Spinal cord (tissue), 10 donors: ENCODE measurements around the gene STAC3. TPM values are rescaled to one million over a fixed set of nuclear protein-coding genes. Genes with fewer than 3 reads are reported as not detected.

Experiments used
- DNase-seq, 6 donors: peaks; one replicate each; pipeline versions ENCODE4 v3.0.0 to v3.0.0-alpha.2; 2013 to 2015; ENCODE audit warnings: low spot score in 6 of 6, low read depth in 4 of 6
- H3K27ac ChIP-seq: one replicate; pipeline ENCODE4 v1.5.1; 2013; ENCODE audit warnings: low read depth, low read length, control low read depth
- H3K27me3 ChIP-seq: one replicate; pipeline ENCODE4 v1.6.1; 2013; ENCODE audit warnings: low read length; ENCODE audit not compliant: control insufficient read depth, insufficient read depth
- H3K36me3 ChIP-seq: one replicate; pipeline ENCODE4 v1.6.1; 2013; ENCODE audit warnings: low read length; ENCODE audit not compliant: control insufficient read depth, insufficient read depth
- H3K4me1 ChIP-seq: one replicate; pipeline ENCODE4 v1.6.1; 2013; ENCODE audit warnings: low read length; ENCODE audit not compliant: control insufficient read depth, insufficient read depth
- H3K4me3 ChIP-seq: one replicate; pipeline ENCODE4 v1.5.1; 2013; ENCODE audit warnings: low read depth, low read length, control low read depth
- H3K9me3 ChIP-seq: one replicate; pipeline ENCODE4 v1.6.1; 2013; ENCODE audit warnings: low read length; ENCODE audit not compliant: control insufficient read depth, insufficient read depth
- WGBS: methylation state at CpG from one replicate; pipeline ENCODE4 v1.1.5; 2013; ENCODE audit warnings: missing lambda C conversion rate; ENCODE audit not compliant: insufficient coverage; 5-methylcytosine and 5-hydroxymethylcytosine counted together
- polyA plus RNA-seq, 2 donors: library from polyadenylated mRNA; unstranded; fragments of 120-200 nt; gene quantifications; one replicate each; pipeline ENCODE4 v1.2.1, GENCODE V29; 2013; ENCODE audit not compliant: insufficient read length in 2 of 2
- total RNA-seq, 2 donors: library from RNA; depleted of rRNA in 1 of 2; stranded (reverse); fragments of 120-200 nt in 1 of 2; fragments of >200 nt in 1 of 2; gene quantifications; one replicate each; pipeline versions ENCODE4 v1.2.3 to v1.2.4, GENCODE V29; 2013 to 2014
- donor health status: healthy.

The STAC3 gene
- total and polyA plus RNA-seq, 4 donors = 1.7 to 10.9 (median 3.1) TPM

DNA sequence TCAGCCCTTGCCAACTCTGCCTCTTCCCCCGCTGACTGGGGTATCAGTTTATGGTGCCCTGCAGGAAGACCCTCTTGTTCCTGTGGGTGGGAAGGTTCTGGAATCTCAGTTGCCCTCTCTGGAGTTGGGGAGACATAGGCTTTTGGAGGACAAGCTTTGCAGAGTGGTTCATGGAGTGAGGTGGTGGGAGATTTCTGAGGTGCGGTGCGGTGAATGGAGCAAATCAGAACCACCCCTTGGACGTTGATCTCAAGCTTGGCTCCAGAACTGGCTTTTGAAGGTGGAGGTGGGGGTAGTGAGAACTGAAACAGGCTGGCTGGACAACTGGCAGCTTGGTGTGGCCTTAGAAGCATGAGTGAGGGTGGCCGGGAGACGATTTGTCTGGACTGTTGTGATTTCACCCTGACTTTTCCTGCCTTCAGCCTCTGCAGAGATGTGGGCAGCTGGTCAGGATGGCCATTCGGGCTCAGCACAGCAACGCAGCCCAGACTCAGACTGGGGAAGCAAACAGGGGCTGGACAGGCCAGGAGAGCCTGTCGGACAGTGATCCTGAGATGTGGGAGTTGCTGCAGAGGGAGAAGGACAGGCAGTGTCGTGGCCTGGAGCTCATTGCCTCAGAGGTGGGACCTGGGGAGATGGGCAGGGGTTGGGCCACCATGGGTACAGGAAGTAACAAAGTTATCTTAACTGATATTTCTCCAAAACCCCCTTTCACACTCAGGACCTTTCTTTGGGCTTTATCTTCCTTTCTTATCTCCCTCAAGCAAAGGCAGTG lies 20.4 kb downstream of the STAC3 start:
- peak overlapping the region; percentile 73 for H3K4me3 ChIP-seq
- DNase-seq = no peak
- H3K4me1 ChIP-seq = peaks cover 47% of the 10 kb centered on the region
- peaks cover 48% of the 10 kb centered on the region for H3K36me3 ChIP-seq
- no peaks in the 10 kb centered on the region for H3K9me3 ChIP-seq
- H3K27me3 ChIP-seq = peaks cover 30% of the 10 kb centered on the region
- WGBS = 57% methylated on average over 8 of the region's 10 CpGs
- peak overlapping the region; percentile 15 for H3K27ac ChIP-seq

DNA sequence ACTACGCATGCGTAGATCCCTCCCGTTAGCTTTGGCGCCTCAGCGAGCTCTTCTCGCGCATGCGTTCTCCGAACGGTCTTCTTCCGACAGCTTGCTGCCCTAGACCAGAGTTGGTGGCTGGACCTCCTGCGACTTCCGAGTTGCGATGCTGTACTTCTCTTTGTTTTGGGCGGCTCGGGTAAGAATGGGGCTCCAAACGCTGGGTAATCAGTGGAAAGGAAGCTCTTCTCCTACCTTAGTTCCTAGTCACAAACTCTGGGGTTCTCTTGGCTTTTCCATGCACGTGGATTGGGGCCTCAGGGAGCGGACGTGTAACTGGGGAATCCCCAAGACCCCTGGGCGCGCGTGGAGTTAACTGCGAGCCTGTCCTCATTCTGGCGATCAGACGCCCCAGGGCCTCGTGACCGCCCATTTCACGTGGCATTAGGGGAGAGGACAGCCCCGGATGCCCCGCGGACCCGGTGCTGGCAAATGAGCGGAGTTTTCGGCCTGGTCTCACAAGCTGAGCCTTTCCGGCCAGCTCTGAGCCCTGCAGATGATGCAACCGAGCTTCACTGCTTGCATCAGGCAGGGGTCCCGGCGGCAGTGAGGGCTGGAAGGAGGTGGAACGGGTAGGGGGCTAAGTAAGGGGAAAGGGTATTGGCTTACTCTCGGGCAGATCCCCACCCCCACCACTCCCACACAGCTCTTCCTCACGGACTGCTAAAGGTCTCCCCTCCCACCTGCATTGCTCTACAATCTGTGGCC lies 21.2 kb downstream of the STAC3 start, which contains the start of gene SHMT2:
Gene SHMT2 (plus strand): TSS at position 78 of the 747 bp plus-strand sequence. CDS start 68 bp downstream, at position 146.
- Histone ChIP-seq H3K27me3 (peaks cover 32% of the 10 kb centered on the region), H3K27ac (peak within 1 kb of the TSS; percentile 76), H3K4me1 (peaks cover 47% of the 10 kb centered on the region), H3K4me3 (peak within 1 kb of the TSS; percentile 73), H3K36me3 (peaks cover 46% of the 10 kb centered on the region), H3K9me3 (no peaks in the 10 kb centered on the region)
- WGBS = under 1% methylated on average over 37 of the region's 42 CpGs
- DNase-seq = peak in 5 of 6 donors; percentile 90 to 99 (median 93)

DNA sequence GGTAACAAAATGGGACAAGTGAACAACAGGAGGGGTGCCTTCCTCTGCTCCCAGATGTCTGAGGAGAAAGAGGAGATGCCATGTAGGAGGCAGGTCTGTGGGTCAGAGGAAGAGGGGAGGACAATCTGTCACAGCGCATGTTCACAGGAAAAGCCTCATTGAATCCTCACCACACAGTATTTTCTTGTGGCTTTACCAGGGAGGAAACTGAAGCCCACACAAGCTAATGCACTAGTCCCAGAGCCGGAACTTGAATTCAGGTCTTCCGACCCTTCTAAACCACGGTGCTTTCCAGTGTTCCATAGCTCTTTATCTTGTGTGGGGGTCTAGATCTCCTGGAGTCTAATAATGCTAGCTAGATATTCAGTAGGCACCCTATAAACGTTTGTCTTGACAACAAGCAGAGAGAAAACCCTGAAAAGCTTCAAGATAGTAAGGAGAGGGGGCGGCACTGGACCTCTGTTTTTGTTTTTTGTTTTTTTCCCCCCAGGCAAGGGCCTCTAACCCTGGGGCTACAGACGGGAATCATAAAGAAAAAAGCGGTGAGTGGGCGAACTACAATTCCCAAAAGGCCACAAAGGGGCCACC lies 21.8 kb downstream of the STAC3 start:
- Histone ChIP-seq H3K36me3 (peaks cover 40% of the 10 kb centered on the region), H3K9me3 (no peaks in the 10 kb centered on the region), H3K4me1 (peaks cover 47% of the 10 kb centered on the region), H3K27me3 (peaks cover 38% of the 10 kb centered on the region), H3K27ac (no peak overlapping the region), H3K4me3 (peak overlapping the region; percentile 73)
- DNase-seq = no peak
- 0% methylated on average over 3 of the region's 9 CpGs for WGBS

DNA sequence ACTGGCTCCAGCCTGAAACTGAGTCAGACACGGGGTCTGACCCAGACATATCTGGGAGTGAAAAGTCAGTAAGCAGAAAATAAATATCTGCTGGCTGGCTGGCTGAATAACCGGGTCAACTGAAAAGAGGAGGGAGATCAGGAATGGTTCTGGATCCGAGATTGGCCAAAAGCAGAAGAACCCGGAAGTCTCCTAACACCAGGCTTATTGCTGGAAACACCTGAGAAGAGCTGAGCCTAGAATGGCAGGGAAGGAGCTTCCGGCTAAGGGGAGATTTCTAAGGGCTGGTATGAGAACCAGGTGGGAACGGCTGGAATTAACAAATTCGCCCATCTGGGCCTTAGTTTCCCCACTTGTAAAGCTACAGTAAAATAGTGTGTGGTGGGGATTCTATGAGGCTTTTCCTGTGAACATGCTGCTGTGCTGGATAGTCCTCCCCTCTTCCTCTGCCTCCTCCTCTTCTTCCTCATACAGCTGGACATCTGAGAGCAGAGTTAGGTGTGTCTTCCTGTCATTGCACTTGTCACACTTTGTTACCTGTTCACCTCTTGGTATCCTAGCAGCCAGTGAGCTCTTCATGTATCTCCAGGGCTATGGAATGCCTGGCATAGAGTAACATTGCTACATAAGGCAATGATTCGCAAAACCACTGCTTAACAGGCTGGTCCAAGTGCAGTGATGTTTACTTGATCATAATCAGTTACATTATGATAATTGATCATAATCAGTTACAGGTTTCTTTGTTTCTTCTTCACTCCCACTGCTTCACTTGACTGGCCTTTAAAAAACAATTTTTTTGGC lies 23.5 kb downstream of the STAC3 start:
- no peaks in the 10 kb centered on the region for H3K9me3 ChIP-seq
- no peak overlapping the region for H3K27ac ChIP-seq
- H3K27me3 ChIP-seq = peaks cover 55% of the 10 kb centered on the region
- 29% methylated on average over 4 of the region's 8 CpGs for WGBS
- no peak for DNase-seq
- peaks cover 23% of the 10 kb centered on the region for H3K36me3 ChIP-seq
- peaks cover 58% of the 10 kb centered on the region for H3K4me1 ChIP-seq
- no peak overlapping the region for H3K4me3 ChIP-seq

DNA sequence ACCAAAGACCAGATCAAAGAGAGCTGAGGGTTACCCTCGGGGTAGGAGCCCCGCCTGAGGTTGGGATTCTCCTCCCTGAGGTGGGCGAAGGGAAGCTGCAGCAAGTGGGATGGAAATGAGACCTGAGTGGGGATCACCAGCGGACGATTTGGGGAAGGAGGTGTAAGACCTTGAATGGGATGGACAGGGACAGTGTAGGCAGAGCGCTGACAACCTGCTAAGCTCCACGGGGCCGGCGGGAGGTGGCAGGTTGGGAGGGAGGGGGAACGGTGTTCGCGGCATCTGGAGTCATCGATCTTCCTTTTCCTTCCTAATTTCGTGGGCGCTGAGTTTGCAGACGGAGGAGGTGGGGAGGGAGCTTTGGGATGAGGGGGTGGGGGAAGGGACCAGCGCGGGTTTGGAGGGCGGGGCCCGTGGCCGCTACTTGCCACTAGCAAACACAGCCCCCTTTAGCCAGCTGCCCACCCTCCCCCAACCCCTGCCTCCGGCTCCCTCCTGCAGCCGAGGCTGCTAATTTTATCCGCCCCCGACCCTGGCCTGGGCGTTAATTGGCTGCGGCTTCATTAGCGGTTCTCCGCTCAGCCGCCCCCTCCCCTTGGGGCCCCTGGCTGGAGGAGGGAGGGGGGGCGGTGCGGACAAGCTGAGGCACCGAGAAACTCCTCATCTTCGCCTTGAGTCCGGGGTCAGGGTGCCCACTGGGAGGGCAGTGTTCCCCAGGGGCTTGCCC lies 24.2 kb downstream of the STAC3 start:
- WGBS = 9% methylated on average over 17 of the region's 35 CpGs
- Histone ChIP-seq H3K36me3 (peaks cover 16% of the 10 kb centered on the region), H3K27ac (no peak overlapping the region), H3K4me3 (no peak overlapping the region), H3K27me3 (peaks cover 62% of the 10 kb centered on the region), H3K4me1 (peaks cover 60% of the 10 kb centered on the region), H3K9me3 (no peaks in the 10 kb centered on the region)
- DNase-seq = no peak

DNA sequence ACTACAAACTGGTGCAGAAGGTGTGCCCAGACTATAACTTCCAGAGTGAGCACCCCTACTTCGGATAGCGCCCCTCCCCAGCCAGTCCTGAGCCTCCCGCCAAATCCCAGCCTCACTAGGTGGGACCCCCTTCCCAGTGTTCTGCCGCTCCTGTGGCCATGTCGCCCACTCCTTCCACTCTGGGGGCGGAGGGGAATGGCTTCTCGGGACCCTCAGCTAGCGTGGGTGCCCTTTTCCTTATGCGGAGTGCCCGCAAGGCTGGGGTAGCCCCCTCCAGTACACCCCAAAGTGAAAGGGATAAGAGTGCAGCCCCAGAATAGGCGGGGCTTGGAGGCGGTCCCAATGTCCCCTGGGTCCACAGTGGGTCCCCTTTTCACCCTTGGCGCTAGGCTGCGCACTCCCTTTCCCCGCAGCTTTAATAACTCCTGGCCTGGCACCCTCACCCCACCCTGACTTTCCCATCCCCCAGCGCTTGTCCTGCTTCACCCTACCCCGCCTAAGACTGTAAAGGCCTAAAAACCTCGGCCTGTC lies 25.2 kb downstream of the STAC3 start:
- H3K9me3 ChIP-seq = no peaks in the 10 kb centered on the region
- H3K36me3 ChIP-seq = peaks cover 8% of the 10 kb centered on the region
- no peak overlapping the region for H3K4me3 ChIP-seq
- DNase-seq = no peak
- H3K27ac ChIP-seq = no peak overlapping the region
- H3K27me3 ChIP-seq = peaks cover 72% of the 10 kb centered on the region
- H3K4me1 ChIP-seq = peaks cover 59% of the 10 kb centered on the region
- 27% methylated on average over 18 of the region's 18 CpGs for WGBS

DNA sequence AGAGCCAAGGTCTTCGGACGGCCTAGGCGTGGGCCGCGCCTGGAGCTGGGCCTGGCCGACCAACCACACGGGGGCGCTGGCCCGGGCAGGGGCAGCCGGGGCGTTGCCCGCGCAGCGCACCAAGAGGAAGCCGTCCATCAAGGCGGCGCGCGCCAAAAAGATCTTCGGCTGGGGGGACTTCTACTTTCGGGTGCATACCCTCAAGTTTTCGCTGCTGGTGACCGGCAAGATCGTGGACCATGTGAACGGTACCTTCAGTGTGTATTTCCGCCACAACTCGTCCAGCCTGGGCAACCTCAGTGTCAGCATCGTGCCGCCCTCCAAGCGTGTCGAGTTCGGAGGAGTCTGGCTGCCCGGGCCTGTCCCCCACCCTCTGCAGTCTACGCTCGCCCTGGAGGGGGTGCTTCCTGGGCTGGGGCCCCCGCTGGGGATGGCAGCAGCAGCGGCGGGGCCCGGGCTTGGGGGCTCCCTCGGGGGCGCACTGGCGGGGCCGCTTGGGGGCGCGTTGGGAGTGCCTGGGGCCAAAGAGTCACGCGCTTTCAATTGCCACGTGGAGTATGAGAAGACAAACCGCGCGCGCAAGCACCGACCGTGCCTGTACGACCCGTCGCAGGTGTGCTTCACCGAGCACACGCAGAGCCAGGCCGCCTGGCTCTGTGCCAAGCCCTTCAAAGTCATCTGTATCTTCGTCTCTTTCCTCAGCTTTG lies 25.9 kb downstream of the STAC3 start:
- H3K27ac ChIP-seq = no peak overlapping the region
- H3K4me3 ChIP-seq = no peak overlapping the region
- H3K4me1 ChIP-seq = peaks cover 58% of the 10 kb centered on the region
- DNase-seq = peak in 1 of 6 donors; percentile 68
- WGBS = 11% methylated on average over 61 of the region's 61 CpGs
- H3K36me3 ChIP-seq = peaks cover 8% of the 10 kb centered on the region
- peaks cover 79% of the 10 kb centered on the region for H3K27me3 ChIP-seq
- no peaks in the 10 kb centered on the region for H3K9me3 ChIP-seq

DNA sequence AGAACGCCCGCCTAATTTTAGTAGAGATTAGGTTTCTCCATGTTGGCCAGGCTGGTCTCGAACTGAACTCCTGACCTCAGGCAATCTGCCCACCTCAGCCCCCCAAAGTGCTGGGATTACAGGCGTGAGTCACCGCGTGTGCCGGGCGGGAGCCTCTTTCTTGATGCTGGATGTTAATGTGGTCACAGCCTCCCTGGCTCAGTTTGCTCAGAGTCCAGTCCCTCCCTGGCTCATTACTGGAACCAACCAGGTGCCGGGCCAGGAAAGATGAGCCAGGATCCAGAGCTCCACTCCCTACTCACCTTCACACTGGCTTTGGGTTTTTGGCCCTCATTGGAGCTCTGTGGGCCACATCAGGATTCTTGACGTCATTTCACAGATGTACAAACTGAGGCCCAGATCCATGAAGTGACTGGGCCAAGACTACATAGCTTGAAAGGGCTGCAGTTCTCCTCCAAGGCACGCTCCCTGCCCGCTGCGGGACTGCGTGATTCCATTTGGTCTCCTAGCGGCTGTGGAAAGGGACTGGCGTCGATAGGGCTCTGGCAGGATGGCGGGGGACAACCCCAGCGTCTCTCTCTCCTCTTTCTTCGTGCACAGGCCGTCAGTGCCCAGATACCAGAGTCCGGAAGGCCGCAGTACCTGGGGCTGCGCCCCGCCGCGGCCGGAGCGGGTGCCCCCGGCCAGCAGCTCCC lies 26.6 kb downstream of the STAC3 start:
- no peak for DNase-seq
- H3K36me3 ChIP-seq = peaks cover 8% of the 10 kb centered on the region
- no peak overlapping the region for H3K27ac ChIP-seq
- H3K27me3 ChIP-seq = peaks cover 86% of the 10 kb centered on the region
- 24% methylated on average over 23 of the region's 30 CpGs for WGBS
- no peaks in the 10 kb centered on the region for H3K9me3 ChIP-seq
- H3K4me1 ChIP-seq = peaks cover 58% of the 10 kb centered on the region
- no peak overlapping the region for H3K4me3 ChIP-seq
